Chondrocyte (in vitro differentiated cells): ENCODE measurements around the gene UBE2S. TPM values are rescaled to one million over a fixed set of nuclear protein-coding genes. Genes with fewer than 3 reads are reported as not detected.

ENCODE experiments used
- DNase-seq: peaks from one replicate; pipeline ENCODE4 v3.0.0; 2021; ENCODE audit warnings: mixed read lengths, low spot score
- H3K27ac Mint-ChIP-seq: one replicate; pipeline ENCODE4 v1.8.0; 2021; ENCODE audit warnings: mild to moderate bottlenecking, moderate library complexity, mixed read lengths; ENCODE audit not compliant: unreplicated experiment
- H3K27me3 Mint-ChIP-seq: 2 replicates; pipeline ENCODE4 v1.8.0; 2021; ENCODE audit warnings: low read depth, mixed read lengths
- H3K36me3 Mint-ChIP-seq: 2 replicates; pipeline ENCODE4 v1.8.0; 2021; ENCODE audit warnings: low read depth, mixed read lengths
- H3K4me1 Mint-ChIP-seq: 2 replicates; pipeline ENCODE4 v1.8.0; 2021; ENCODE audit warnings: low read depth, mild to moderate bottlenecking, mixed read lengths
- H3K4me3 Mint-ChIP-seq: one replicate; pipeline ENCODE4 v1.8.0; 2021; ENCODE audit warnings: mild to moderate bottlenecking, moderate library complexity, mixed read lengths; ENCODE audit not compliant: unreplicated experiment
- H3K9me3 Mint-ChIP-seq: 2 replicates; pipeline ENCODE4 v1.8.0; 2021; ENCODE audit warnings: low read depth, mixed read lengths
- CTCF ChIP-seq: fragments of 200-600 bp; sonication (generic); IDR thresholded peaks from 2 replicates; pipeline ENCODE4 v1.5.0; 2021; ENCODE audit warnings: antibody characterized with exemption, mild to moderate bottlenecking, moderate library complexity
- total RNA-seq: library from RNA; stranded (reverse); gene quantifications from 3 replicates; pipeline ENCODE4 v1.2.1, GENCODE V29; 2021

Gene UBE2S
- total RNA-seq, 1 donor from 2014 or later: 79.7 TPM

DNA sequence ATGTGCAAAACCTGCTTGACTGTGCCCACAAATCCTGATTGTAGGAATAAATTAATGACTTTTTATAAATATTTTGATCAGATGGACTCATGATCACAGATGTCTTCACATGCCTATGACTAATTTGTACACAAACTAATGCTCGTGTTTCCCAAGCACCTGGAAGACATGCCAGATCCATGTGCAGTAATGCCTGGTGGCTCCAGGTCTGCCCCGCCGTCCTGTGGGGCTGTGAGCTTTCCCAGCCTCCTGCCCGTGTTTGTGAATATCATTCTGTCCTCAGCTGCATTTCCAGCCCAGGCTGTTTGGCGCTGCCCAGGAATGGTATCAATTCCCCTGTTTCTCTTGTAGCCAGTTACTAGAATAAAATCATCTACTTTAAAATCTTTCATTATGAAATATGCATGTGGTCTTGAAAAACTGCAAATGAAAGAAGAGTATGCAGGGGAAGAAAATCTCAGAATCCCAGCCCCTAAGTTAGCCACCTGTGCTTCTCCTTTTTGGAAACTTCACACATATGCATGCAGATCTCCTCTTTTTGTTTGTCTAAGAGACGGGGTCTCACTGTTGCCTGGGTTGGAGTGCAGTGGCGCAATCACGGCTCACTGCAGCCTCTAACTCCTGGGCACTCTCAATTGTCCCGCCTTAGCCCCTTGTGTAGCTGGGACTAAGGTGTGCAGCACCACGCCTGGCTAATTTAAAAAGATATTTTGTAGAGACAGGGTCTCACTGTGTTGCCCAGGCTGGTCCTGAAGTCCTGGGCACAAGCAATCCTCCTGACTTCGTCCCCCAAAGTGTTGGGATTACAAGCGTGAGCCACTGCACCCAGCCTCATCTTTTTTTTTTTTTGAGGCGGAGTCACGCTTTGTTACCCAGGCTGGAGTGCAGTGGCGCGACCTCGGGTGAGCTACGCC, 15.6 kb downstream of the UBE2S start:
- Mint-ChIP-seq H3K36me3 (peaks cover 14% of the 10 kb centered on the region), H3K27me3 (no peaks in the 10 kb centered on the region), H3K4me3 (no peak overlapping the region), H3K9me3 (no peaks in the 10 kb centered on the region), H3K27ac (no peak overlapping the region), H3K4me1 (peaks cover 46% of the 10 kb centered on the region)
- TF ChIP-seq CTCF: no peak
- DNase-seq: no peak

DNA sequence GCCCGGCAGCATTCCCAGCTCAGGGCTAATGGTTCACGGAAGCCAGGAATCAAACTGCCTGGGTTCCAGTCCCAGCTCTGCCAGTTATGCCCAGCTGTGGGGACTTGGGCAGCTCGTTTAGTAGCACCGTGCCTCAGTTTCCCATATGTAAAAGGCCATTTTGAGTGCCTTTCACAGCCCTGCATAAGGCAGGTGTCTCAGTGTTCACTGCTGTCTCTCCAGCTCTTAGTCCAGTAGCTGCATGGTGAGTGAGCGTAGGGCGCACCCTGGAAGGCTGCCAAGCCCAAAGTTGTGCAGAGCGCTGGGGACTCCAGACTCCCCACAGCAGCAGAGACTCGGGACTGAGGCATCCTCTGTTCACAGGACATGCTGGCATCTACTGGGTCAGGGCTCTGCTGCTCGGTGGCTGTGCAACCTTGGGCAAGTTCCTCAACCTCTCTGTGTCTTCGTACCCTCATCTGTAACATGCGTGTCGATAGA, 16.4 kb downstream of the UBE2S start:
- Mint-ChIP-seq H3K9me3 (no peaks in the 10 kb centered on the region), H3K4me1 (peaks cover 53% of the 10 kb centered on the region), H3K4me3 (no peak overlapping the region), H3K27ac (no peak overlapping the region), H3K27me3 (no peaks in the 10 kb centered on the region), H3K36me3 (peaks cover 19% of the 10 kb centered on the region)
- no peak for DNase-seq
- TF ChIP-seq CTCF: no peak

- no peak overlapping the region for H3K4me3 Mint-ChIP-seq
- H3K36me3 Mint-ChIP-seq: peaks cover 21% of the 10 kb centered on the region
- no peak for DNase-seq
- no peak overlapping the region for H3K27ac Mint-ChIP-seq
- H3K27me3 Mint-ChIP-seq: no peaks in the 10 kb centered on the region
- peaks cover 55% of the 10 kb centered on the region for H3K4me1 Mint-ChIP-seq
- no peak for TF ChIP-seq CTCF
- H3K9me3 Mint-ChIP-seq: no peaks in the 10 kb centered on the region
Observed at GRCh38 chr19:55390461-55390880, 17.1 kb downstream of the UBE2S start.

DNA sequence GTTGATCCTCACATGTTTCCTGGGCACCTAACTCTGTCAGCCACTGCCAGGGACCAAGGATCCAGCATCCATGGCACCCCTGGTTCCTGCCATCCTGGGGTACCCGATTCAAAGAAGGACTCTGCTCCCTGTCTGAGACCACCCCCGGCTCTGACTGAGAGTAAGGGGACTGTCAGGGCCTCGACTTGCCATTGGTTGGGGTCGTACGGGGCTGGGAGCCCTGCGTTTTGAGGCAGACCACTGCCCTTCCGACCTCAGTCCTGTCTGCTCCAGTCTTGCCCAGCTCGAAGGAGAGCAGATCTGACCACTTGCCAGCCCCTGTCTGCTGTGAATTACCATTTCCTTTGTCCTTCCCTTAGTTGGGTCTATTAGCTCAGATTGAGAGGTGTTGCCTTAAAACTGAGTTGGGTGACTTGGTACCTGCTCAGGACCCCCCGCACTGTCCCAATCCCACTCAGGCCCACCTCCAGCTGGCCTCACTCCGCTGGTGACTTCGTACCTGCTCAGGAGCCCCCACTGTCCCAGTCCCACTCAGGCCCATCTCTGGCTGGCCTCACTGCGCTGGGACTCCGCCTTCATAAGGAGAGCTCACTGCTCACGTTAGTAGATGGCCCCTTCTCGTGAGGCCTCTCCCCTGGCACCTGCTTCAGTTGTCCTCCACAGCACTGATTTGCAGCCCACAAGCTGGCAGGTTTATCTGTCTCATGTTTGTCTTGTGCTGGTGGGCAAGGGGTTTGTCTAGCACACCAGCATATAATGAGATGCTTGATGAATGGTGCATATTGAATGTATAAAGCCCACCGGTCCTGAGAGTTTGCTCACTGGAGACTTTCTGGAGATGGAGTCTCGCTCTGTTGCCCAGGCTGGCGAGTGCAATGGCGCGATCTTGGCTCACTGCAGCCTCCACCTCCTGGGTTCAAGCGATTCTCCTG, 17.9 kb downstream of the UBE2S start:
- Mint-ChIP-seq H3K36me3 (peaks cover 21% of the 10 kb centered on the region), H3K27ac (peak overlapping the region; percentile 32), H3K4me1 (peaks cover 60% of the 10 kb centered on the region), H3K27me3 (no peaks in the 10 kb centered on the region), H3K4me3 (peak overlapping the region; percentile 36), H3K9me3 (no peaks in the 10 kb centered on the region)
- DNase-seq: no peak
- TF ChIP-seq CTCF: no peak
